Measurements from ENCODE around the gene ZC3H10. TPM values are rescaled to one million over a fixed set of nuclear protein-coding genes. Genes with fewer than 3 reads are reported as not detected.

Gene ZC3H10
- total RNA-seq, 3 donors from 2014 or later: 3.6 to 4.8 (median 4.7) TPM

- intact Hi-C loops (cut with DNase I; ENCODE audit: low total_unique reads): loop anchor here (5.0 kb wide), 1 partner anchor 58 kb away; the partner anchor contains the start of gene SMARCC2
Observed at GRCh38 chr12:56129206-56129941, 11.3 kb downstream of the ZC3H10 start.

DNA sequence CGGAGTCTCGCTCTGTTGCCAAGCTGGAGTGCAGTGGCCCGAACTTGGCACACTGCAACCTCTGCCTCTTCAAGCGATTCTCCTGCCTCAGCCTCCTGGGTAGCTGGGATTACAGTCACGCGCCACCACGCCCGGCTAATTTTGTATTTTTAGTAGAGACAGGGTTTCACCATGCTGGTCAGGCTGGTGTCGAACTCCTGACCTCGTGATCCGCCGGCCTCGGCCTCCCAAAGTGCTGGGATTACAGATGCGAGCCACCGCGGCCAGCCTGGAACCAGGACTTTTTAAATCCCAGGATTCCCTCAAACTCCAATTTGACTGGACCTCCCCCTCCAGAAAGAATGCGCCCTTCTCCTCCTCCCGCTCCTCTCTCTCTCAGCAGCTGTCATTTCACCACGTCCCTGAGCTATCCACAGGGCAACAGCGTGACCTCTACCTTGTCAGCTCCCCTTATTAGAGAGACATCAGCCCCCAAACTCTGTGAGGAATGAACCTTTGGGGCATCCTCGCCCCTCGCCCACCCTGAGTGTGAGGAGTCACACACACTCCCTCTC is 12.0 kb downstream of the ZC3H10 start:
- intact Hi-C loops (cut with DNase I; ENCODE audit: low total_unique reads): loop anchor here (5.0 kb wide), 1 partner anchor 57 kb away; the partner anchor contains the start of gene SMARCC2

More at GRCh38 chr12:56129206-56129941, 11.3 kb downstream of the ZC3H10 start:
- peaks cover 5% of the 10 kb centered on the region for H3K36me3 ChIP-seq
- H3K27me3 ChIP-seq: no peaks in the 10 kb centered on the region
- peak overlapping the region; percentile 92 to 94 for H3K27ac ChIP-seq
- H3K4me3 ChIP-seq: peak overlapping the region; percentile 66 to 89 (median 80)
- H3K4me1 ChIP-seq: peaks cover 3 to 14% of the 10 kb centered on the region in 2 donors
- H3K9me3 ChIP-seq: no peaks in the 10 kb centered on the region
- DNase-seq (ENCODE audit: low spot score in 2 of 2): peak; percentile 62 to 66
- no peak for TF ChIP-seq CTCF (IDR thresholded peaks at IDR 0.05)
- TF ChIP-seq POLR2AphosphoS5 (IDR thresholded peaks at IDR 0.05): peak in 1 of 3 donors; percentile 17

GRCh38 chr12:56130876-56131275 is 12.8 kb downstream of the ZC3H10 start:
- Histone ChIP-seq H3K4me1 (peaks cover 3 to 14% of the 10 kb centered on the region in 2 donors), H3K27me3 (no peaks in the 10 kb centered on the region), H3K9me3 (no peaks in the 10 kb centered on the region), H3K4me3 (no peak overlapping the region), H3K27ac (peak overlapping the region in 1 of 2 donors; percentile 94), H3K36me3 (peaks cover 5% of the 10 kb centered on the region)
- DNase-seq (ENCODE audit: low spot score in 2 of 2): no peak
- TF ChIP-seq POLR2AphosphoS5 (IDR thresholded peaks at IDR 0.05) (no peak), POLR2A (IDR thresholded peaks at IDR 0.05) (no peak), CTCF (IDR thresholded peaks at IDR 0.05) (no peak)
- intact Hi-C loops (cut with DNase I; ENCODE audit: low total_unique reads): no loop called here

More for the DNA sequence above, 12.0 kb downstream of the ZC3H10 start:
- no peak for TF ChIP-seq POLR2AphosphoS5 (IDR thresholded peaks at IDR 0.05)
- TF ChIP-seq CTCF (IDR thresholded peaks at IDR 0.05): no peak
- TF ChIP-seq POLR2A (IDR thresholded peaks at IDR 0.05): no peak
- H3K9me3 ChIP-seq: no peaks in the 10 kb centered on the region
- peaks cover 5% of the 10 kb centered on the region for H3K36me3 ChIP-seq
- H3K4me1 ChIP-seq: peaks cover 3 to 14% of the 10 kb centered on the region in 2 donors
- peak overlapping the region; percentile 92 to 94 for H3K27ac ChIP-seq
- peak overlapping the region; percentile 66 to 89 (median 80) for H3K4me3 ChIP-seq
- no peaks in the 10 kb centered on the region for H3K27me3 ChIP-seq
- no peak for DNase-seq (ENCODE audit: low spot score in 2 of 2)

DNA sequence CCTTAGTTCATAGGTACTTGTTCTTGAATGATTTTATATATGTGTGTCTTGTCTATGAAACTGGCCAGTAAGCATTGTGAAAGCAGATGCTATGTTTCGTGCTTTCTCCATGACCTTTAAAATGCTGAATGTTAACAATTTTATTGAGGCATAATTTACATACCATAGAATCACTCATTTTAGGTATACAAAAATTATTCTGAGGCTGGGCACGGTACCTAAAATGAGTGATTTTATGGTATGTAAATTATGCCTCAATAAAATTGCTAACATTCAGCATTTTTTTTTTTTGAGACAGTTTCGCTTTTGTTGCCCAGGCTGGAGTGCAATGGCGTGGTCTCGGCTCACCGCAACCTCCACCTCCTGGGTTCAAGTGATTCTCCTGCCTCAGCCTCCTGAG is 16.8 kb downstream of the ZC3H10 start:
- H3K4me1 ChIP-seq: no peaks in the 10 kb centered on the region
- peaks cover 5% of the 10 kb centered on the region for H3K36me3 ChIP-seq

More for the DNA sequence above, 16.8 kb downstream of the ZC3H10 start:
- no peak overlapping the region for H3K4me3 ChIP-seq
- no peak for DNase-seq (ENCODE audit: low spot score in 2 of 2)
- TF ChIP-seq CTCF (IDR thresholded peaks at IDR 0.05): no peak
- no peak for TF ChIP-seq POLR2A (IDR thresholded peaks at IDR 0.05)
- no peak for TF ChIP-seq POLR2AphosphoS5 (IDR thresholded peaks at IDR 0.05)
- no peak overlapping the region for H3K27ac ChIP-seq
- H3K27me3 ChIP-seq: no peaks in the 10 kb centered on the region
- no peaks in the 10 kb centered on the region for H3K9me3 ChIP-seq
- intact Hi-C loops (cut with DNase I; ENCODE audit: low total_unique reads): no loop called here

All from breast epithelium (tissue), 4 donors.